NCI-H128 (cell line): ENCODE results near the gene LDLRAD1.
"Not testable (repeated sequence)": the region's sequence is repeated elsewhere in the genome, so short reads cannot be mapped to it uniquely, and the experiment has no call there.

ENCODE experiments used
- DNase-seq: peaks from one replicate; lab custom pipeline; 2025; ENCODE audit not compliant: unreplicated experiment; lab: John Stamatoyannopoulos, UW

LDLRAD1 gene

GRCh38 chr1:54018635-54019034 is 649 bp upstream of the LDLRAD1 start:
- no peak for DNase-seq

DNA sequence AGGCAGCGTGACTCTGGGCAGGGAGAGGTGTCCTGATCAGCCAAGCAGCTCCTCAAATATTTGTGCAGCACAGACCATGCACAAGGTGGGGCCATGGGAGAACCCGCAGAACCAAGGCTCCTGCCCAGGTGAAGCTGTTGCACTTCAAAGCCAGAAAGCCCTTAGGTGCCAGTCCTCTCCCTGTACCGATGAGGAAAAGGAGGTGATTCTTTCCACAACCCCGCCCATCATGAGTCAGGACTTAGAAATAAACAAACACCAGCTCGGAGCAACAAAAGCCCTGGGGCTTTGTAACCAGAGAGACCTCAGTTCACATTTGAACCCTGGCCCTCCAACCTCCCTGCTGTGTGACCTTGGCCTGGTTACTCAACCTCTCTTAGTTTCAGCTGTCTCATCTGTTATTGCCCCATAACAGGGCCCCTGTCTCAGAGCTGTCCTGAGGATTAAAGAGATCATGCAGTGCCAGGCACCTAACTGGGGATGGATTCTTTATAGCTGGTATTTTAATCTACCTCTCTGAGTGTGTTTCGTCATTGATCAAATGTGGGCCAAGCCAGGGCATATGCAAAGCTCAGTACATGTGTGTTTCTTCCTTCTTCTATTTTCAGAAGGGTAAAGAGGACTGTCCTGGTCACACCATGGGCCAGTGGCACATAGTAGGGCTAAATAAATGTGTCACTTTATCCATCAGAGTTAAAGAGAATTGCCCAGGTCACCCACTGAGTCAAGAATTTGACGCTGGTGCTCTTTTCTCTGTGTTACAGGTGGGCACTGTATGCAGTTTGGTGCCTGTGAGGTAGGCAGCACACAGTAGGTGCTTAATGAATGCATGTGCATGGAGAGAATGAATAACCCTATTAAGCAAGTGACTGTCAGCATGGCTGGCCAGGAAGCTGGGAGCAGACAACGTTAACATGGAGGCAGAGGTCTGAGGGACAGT is 1.4 kb downstream of the LDLRAD1 start:
- DNase-seq: no peak

- no peak for DNase-seq
Observed at GRCh38 chr1:54014009-54014629, 3.9 kb downstream of the LDLRAD1 start.

- DNase-seq: no peak
Observed at GRCh38 chr1:54013393-54014008, 4.5 kb downstream of the LDLRAD1 start.

DNA sequence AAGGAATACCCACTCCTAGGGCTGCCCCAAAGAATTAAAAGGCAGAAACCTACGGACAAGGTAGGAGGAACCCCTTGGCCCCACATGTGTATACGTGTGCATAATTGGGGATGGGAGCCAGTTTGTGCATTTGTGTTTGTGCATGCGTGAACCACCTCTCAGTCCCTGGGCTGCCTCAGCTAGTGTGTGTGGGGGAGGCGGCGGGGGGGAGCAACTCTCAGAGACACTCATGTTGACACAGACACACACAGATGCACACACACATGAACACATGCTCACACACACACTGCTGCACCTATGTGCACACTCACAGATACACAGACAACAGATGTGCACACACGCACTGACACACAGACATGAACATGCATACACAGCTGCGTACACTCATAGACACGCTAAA is 5.1 kb downstream of the LDLRAD1 start:
- no peak for DNase-seq

GRCh38 chr1:54012008-54012325 is 6.0 kb downstream of the LDLRAD1 start:
- no peak for DNase-seq

DNA sequence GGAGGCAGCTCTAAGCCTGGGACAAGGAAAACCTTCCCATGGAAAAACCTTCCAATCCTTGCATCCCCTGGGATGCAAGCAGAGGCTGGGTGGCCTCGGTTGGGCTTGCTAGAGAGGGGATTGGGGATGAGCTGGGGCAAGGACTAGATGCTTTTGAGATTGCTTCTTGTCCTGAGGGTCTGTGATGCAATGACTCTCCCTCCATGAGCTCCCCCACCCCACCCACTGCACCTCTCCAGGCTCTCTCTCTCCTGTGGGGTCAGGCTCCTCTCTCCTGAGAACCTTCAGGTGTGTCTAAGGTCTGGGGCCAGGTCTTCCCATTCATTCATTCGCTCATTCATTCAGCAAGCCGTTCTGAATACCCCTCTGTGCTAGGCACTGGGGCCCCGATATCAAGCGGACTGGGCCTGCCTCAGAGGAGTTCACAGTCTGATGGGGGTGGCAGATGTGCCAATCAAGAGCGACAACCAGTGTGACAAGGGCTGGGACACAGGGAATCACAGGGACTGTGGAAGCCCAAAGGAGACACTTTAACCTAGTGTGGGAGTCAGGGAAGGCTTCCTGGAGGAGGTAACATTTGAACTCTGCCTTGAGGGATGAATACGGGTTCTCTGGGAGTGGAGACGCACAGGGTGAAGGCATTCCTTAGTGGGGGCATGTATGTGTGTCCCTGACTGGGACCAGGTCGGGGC is 6.5 kb downstream of the LDLRAD1 start:
- no peak for DNase-seq

- no peak for DNase-seq
Observed at GRCh38 chr1:54010415-54011117, 7.4 kb downstream of the LDLRAD1 start.

GRCh38 chr1:54009406-54009805 is 8.6 kb downstream of the LDLRAD1 start:
- DNase-seq: no peak

DNA sequence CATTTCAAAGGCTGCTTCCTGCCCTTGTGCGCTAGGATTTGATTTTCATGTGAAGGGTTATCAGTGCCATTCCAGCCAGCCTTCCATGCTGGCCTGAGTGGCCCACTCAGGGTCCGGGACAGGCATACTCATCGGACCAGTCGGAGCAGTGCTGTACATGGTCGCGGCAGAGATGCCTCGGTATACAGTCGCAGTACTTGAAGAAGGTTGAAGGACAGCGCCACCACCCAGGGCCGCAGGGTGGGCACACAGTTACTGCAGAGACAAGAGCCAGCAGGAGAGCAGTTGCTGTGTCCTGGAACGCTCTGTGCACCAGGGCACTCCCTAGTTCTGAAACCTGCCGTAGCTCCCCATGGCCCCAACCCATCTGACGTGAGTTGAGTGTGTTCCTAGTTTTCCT is 9.1 kb downstream of the LDLRAD1 start:
- no peak for DNase-seq

DNA sequence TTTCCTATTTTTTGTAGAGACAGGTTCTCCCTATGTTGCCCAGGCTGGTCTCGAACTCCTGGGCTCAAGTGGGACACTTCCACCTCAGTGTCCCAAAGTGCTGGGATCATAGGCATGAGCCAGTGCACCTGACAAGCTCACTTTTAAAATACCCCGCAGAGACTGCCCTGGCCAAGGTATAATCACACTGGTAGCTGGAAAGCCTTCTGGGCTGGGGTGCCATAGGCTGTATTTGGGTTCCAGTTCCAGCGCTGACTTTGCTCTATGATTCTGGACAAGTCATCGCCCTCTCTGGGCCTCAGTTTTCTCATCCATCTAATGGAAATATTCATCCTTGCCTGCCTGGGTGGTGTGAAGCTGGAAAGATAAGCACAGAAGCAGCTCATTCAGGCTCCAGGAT is 10.4 kb downstream of the LDLRAD1 start:
- DNase-seq: no peak

DNA sequence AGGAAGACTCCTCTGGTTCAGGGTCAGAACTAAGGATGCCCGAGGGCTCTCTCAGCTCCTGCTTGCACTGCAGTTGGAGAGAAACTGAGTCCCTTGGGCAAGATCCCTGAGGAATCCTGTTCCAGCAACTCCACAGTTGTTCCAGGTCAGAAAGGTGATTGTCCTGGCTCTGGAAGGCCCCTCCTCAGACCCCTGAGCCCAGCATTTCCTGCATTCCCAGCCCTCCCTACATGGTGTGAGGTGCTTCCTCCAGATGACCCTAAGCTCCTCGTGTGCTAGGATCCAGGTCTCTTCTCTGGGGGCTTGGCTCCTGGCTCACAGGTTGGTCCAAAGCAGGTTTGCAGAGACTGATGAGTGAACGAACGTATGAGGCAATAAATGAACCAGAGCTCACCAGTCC is 11.5 kb downstream of the LDLRAD1 start:
- DNase-seq: no peak

DNA sequence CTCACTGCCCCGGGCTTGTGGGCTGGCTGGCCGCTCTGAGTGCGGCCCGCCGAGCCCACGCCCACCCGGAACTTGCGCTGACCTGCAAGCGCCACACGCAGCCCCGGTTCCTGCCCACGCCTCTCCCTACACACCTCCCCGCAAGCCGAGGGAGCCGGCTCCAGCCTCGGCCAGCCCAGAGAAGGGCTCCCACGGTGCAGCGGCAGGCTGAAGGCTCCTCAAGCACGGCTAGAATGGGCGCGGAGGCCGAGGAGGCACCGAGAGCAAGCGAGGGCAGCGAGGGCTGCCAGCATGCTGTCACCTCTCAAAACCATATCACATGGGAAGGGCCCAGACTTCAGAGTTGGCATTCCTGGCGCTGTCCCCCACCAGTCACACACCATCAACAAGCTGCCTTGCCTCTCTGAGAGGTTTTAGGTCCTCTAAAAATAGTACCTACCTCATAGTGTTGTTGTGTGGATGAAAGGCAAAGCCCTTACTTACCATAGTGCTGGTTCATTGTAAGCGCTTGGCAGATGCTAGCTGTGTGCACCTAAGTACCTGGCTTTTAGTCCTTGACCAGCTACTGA is 13.4 kb downstream of the LDLRAD1 start:
- no peak for DNase-seq

- not testable (repeated sequence) for DNase-seq
Observed at GRCh38 chr1:54003750-54004480, 14.1 kb downstream of the LDLRAD1 start.

GRCh38 chr1:54003249-54003646 is 14.7 kb downstream of the LDLRAD1 start:
- no peak for DNase-seq

DNA sequence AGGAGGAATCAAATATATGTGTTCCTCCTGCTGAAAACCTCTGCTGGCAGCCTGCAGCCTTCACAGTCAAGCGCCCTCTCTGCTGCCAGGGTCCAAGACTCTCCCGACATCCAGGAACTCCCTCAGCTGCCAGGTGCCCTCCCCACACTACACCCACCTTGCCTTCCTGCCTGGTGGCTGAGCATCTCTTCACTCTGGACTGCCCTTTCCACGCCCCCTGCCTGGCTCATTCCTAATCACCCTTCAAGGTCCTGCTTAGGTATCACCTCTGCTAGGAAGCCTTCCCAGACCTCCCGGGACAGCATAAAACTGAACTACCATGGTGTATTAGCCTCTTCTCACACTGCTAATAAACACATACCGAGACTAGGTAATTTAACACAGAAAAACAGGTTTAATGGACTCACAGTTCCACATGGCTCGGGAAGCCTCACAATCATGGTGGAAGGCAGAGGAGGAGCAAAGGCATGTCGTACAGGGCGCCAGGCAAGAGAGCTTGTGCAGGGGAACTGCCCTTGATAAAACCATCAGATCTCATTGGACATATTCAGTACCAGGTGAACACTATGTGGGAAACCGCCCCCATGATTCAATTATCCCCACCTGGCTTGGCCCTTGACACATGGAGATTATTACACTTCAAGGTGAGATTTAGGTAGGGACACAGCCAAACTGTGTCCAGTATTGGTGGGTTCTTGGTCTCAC is 15.3 kb downstream of the LDLRAD1 start:
- no peak for DNase-seq

DNA sequence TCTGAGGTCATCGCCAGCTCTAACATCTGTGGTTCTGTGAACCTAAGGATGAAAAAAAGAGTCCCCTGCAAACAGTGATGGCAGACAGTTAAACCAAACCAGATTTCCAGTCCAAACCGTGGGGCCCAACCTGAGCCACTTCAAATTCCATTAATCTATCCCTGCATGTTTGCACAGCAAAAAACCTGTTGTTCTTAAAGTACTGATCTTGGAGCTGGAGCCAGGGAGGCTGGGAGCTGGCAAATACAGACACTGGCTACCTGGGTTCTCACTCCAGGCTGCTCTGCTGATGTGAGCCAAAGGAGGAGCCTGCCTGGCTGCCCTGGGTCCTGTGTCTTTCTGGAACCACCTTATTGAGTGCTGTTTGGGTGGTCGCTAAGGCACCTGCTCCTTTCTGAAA is 16.4 kb downstream of the LDLRAD1 start:
- DNase-seq: no peak

- no peak for DNase-seq
Observed at GRCh38 chr1:53999920-54000319, 18.1 kb downstream of the LDLRAD1 start.

DNA sequence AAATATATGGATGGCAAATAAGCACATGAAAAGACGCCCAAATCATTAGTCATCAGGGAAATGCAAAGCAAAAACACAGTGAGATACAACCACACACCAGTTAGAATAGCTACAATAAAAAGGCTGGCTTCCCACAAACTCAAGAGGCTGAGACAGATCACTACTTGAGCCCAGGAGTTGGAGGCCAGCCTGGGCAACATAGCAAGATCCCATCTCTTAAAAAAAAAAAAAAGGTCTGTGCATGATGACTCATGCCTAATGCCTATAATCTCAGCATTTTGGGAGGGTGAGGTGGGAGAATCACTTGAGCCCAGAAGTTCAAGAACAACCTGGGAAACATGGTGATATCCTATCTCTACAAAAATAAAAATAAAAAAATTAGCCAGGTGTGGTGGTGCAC is 19.8 kb downstream of the LDLRAD1 start:
- DNase-seq: no peak
